Kidney epithelial cell (primary cell): Measurements from ENCODE around the gene ERFE. TPM values are rescaled to one million over a fixed set of nuclear protein-coding genes. Genes with fewer than 3 reads are reported as not detected.

Source experiments
- DNase-seq: peaks from one replicate; pipeline ENCODE4 v3.0.0-alpha.2; 2010; ENCODE audit warnings: low read depth
- H3K27me3 ChIP-seq: 2 replicates; pipeline ENCODE4 v1.6.0; 2011; ENCODE audit warnings: low read length; ENCODE audit not compliant: control insufficient read depth, insufficient read depth
- H3K36me3 ChIP-seq: 2 replicates; pipeline ENCODE4 v1.5.1; 2011; ENCODE audit warnings: low read length; ENCODE audit not compliant: control insufficient read depth, insufficient read depth
- H3K4me3 ChIP-seq: 2 replicates; pipeline ENCODE4 v1.5.1; 2011; ENCODE audit warnings: low read depth, mild to moderate bottlenecking, control low read depth, low read length
- CTCF ChIP-seq: IDR thresholded peaks from 2 replicates; pipeline ENCODE4 v1.5.1; 2011; ENCODE audit warnings: mild to moderate bottlenecking, moderate library complexity, low read length, control low read depth, inconsistent platforms; ENCODE audit not compliant: insufficient read depth, poor library complexity, severe bottlenecking
- total RNA-seq: library from RNA; depleted of rRNA; stranded (reverse); fragments of >200 nt; gene quantifications from 2 replicates; pipeline ENCODE4 v1.2.3, GENCODE V29; 2015

The ERFE gene
- total RNA-seq, 1 donor from 2014 or later: 106 TPM

DNA sequence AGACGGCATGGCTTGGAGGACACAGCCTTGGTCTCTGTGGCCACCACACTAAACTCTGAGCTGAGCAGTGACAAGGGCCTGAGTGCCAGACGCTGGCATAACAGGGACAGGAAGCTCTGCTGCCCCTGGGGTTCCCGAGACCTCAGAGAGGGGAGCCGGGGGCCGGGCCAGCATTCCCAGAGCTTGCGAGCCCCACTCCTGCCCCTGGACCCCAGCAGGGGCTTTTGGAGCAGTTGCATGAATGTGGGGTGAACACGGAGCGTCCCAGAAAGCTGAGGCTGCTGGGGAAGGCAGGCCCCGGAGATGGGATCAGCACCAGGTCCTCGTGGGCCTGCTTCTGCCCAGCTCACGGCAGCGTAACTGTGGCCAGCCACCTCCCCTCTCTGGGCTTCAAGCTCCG lies 7.6 kb upstream of the ERFE start:
- H3K27me3 ChIP-seq: no peaks in the 10 kb centered on the region
- DNase-seq: no peak
- TF ChIP-seq CTCF: no peak
- no peaks in the 10 kb centered on the region for H3K36me3 ChIP-seq
- no peak overlapping the region for H3K4me3 ChIP-seq

DNA sequence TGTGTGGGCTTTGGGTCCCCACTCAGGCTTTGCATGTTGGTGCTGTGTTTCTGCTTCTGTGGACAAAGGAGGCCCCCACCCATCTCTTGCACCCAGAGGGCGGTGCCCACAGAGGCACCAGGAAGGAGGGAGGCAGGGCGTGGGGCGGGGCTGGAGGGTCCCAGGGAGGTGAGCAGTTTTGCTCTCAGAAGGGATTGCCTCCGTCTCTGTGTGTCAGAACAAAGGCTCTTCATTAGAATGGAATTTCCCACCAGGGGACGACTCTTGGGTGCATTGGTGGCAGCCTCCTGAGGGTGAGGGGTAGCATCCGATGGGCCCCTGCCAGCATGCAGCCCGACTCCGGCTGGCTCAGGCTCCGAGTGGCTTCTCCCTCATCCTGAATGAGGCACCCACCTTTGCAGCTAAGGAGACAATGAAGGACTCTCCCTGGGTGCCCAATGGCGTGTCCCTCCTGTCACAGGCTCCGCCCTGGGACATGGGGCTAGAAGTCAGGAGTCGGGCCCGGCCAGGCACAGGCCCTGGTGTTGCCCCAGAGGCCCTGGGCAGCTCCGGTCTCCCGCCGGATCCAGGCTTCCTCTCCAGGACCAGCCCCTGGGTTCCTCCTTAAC lies 7.0 kb upstream of the ERFE start:
- Histone ChIP-seq H3K27me3 (no peaks in the 10 kb centered on the region), H3K4me3 (no peak overlapping the region), H3K36me3 (no peaks in the 10 kb centered on the region)
- TF ChIP-seq CTCF: no peak
- DNase-seq: no peak

DNA sequence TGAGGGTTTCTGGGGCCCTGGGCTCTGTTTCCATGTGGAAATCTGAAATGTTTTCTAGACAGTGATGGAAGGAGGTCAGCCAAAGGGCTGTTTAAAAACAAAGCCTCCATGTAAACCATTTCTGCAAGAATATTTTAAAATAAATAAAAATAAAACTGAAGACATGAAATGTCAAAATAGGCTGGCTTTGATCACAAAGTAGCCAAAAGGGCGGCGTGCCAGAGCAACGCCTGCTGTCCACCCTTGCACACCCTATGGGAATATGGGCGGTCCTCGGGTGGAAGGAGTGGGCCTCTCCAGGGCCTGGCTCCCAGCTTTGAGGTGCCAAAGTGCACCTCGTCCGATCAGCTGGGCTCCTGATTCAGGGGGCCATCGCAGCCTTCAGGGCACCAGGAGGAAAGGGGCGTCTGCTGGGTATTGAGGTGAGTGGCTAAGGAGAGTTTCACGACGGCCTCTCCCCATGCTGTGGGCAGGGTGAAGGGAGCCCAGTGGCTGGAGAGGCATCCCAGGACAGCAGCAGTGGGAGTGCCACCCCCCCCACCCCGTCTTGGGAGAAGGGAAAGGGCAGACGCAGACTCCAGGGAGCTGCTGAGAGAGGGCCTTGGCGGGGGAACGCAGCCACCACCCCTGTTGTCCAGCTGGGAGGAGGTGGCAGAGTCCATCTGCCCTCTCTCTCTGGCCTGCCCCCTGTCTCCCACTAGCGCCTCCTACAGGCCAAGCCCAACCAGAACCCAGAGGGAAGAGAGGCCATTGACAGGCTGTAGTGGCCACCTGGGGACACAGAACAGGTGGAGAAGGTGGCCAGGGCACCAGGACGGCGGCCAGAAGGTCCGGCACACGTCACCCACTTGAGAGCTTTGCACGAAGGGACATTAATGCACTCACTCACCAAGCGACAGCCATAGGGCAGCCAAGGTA lies 5.7 kb upstream of the ERFE start:
- no peaks in the 10 kb centered on the region for H3K36me3 ChIP-seq
- no peak for DNase-seq
- peak; percentile 30 for TF ChIP-seq CTCF
- no peaks in the 10 kb centered on the region for H3K27me3 ChIP-seq
- no peak overlapping the region for H3K4me3 ChIP-seq

DNA sequence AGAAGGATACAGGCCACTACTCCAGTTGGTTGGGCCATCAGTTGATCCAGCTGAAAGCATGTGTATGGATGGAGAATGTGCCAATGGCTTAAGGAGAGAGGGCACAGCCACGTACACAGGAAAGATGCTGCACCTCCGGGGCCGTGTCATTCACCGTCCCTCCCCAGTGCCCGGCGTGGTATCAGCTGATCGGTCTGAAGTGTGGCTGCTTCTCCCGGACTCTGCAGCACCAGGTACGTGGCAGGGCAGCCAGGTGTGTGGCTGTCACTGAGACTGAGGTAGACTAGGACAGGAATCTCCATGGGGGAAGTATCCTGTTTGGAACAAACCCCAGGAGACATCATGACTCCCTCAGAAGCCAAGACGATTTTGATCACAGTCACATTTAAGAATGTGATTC lies 4.2 kb upstream of the ERFE start:
- TF ChIP-seq CTCF: no peak
- H3K4me3 ChIP-seq: no peak overlapping the region
- DNase-seq: no peak
- no peaks in the 10 kb centered on the region for H3K36me3 ChIP-seq
- H3K27me3 ChIP-seq: no peaks in the 10 kb centered on the region

DNA sequence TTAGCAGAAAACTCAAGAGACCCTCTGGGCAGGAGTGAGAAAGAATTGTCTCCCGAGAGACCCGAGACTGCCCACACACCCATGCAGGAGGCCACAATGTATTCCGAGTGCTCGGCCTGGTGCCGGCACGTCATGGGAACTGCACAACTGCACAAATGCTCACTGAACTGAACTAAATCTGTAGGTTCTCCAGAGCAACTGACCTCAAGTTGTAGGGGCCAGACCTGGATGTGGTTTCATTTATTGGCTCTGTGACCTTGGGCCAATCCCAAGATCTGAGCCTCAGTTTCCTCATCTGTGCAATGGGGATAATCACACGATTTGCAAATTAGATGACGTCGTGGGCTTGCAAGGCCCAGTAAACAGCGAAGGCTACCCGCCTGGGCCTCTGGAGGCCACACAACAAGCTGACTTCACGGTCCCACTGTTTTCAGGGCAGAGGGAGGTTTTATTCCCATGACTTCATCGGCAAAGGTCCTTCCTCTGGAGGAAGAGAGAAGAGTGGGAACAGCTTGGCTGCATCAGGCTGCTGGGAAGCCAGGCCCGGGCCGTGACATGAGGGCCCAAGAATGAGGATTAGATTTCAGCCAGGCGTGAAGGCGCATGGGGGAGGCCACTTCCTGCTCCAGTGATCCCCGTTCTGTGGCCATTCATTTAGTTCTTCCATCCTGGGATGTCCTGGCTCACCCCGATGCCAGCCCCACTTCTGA lies 3.6 kb upstream of the ERFE start:
- TF ChIP-seq CTCF: no peak
- peak; percentile 96 for DNase-seq
- no peak overlapping the region for H3K4me3 ChIP-seq
- H3K27me3 ChIP-seq: no peaks in the 10 kb centered on the region
- no peaks in the 10 kb centered on the region for H3K36me3 ChIP-seq
